NCI-H82 treated with DMSO at 0.1 percent for 48 hours (cell line): ENCODE measurements around the gene LOC128125822.
"Not testable (repeated sequence)": the region's sequence is repeated elsewhere in the genome, so short reads cannot be mapped to it uniquely, and the experiment has no call there.

Experiments used
- DNase-seq: peaks from one replicate; lab custom pipeline; 2025; ENCODE audit not compliant: unreplicated experiment; lab: John Stamatoyannopoulos, UW

Gene LOC128125822

DNA sequence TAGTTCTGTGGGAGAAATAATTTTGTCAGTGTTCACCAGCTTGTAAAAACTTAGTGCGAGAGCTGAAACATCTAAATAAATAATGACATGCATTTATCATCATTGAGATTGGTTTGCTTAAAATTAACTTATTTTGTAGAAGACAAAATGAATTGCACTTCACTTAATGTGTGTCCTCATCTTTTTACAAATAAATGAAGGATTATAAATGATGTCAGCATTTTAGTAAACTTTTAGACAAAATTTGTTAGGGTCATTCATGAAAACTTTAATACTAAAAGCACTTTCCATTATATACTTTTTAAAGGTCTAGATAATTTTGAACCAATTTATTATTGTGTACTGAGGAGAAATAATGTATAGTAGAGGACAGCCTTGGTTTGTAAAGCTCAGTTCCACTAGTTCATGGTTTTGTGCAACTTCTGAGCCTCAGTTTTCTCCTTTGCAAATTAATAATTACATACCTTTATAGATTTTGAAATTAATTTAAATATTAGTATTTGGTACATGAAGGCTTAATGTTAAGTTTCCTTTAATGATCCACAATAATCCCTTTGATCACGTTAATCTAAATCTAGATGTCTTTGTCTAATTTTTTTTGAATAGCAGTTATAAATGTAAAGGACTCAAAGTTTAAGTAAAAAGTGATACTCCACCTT lies 9.2 kb downstream of the LOC128125822 start:
- DNase-seq = no peak

DNA sequence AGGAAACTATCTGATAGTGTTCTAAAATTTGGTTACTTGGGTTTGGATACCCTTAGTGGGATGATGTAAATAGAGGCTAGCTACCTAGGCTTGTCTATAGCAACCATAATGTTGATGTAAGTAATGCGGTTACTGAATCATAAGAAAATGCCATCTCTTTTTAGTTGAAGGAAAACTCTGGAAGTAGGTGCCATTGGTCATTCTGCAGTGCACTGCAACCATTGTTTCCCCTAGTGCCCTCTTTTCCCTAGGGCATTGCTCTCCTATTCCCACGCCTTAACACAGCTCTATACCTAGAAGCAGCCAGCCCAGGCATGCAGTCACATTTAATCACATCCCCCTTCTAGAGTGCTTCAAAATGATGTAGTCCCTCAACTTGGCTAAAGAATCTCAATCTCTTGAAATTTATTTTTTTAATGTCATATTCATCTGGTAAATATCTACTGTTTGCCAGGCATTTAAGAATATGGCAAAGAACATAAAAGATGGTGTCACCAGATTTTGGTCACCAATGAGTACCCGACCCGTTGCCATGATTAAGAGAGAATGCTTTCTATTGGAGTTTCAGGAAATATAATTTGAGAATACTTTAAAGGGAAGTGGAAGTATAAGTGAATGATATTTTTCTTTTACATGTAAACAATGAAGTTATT lies 10.4 kb downstream of the LOC128125822 start:
- no peak for DNase-seq

DNA sequence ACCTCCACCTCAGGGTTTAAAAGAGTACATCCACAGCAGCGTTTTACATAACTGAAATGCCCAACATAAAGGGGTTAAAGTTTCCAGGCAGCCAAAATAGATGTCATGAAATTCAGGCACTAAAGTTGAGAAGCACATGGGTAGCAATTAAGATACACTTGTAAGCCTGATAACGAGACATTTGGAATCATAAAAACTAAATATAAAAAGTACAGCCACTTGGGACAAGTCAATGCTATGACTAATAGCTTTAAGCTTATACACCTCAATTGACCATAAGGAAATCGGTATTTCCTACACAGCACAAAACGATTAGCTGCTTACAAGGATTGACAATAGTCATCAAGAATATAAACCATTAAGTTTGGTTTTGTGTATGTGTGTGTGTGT lies 11.8 kb downstream of the LOC128125822 start:
- DNase-seq = no peak

DNA sequence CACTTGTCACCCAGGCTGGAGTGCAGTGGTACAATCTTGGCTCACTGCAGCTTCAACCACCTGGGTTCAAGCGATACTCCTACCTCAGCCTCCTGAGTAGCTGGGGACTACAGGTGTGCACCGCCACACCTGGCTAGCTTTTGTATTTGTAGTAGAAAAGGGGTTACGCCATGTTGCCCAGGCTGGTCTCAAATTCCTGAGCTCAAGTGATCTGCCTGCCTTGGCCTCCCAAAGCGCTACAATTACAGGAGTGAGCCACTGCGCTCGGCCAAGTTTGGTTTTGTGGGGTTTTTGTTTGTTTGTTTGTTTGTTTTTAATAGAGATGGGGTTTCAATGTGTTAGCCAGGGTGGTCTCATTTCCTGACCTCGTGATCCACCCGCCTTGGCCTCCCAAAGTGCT lies 12.3 kb downstream of the LOC128125822 start:
- no peak for DNase-seq

DNA sequence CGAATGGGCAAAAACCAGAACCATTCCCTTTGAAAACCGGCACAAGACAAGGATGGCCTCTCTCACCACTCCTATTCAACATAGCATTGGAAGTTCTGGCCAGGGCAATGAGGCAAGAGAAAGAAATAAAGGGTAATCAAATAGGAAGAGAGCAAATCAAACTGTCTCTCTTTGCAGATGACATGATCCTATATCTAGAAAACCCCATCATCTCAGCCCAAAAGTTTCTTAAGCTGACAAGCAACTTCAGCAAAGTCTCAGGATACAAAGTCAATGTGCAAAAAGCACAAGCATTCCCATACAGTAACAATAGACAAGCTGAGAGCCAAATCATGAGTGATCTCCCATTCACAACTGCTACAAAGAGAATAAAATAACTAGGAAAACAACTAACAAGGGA lies 13.4 kb downstream of the LOC128125822 start:
- DNase-seq = not testable (repeated sequence)

DNA sequence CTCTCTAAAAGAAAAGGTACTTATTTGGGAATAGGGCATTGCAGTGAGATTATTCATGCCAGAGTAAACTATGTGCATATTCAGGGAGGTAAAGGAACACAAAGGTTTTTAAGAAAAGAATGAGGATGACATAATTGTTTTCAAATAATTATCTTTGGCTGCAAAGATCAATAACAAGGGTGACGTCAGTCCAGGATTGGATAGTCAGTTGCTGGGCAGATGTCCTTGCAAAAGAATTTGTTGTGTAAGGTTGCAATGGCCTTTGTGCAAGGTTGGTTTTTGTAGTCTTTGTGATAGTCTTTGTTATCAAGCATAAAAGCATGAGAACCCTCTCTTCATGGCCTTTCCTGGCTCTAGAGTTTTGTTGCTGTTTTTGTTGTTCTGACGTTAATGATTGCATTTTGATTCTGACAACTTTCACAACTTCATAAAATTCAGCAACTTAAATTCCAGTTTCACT lies 17.7 kb downstream of the LOC128125822 start:
- DNase-seq = no peak

DNA sequence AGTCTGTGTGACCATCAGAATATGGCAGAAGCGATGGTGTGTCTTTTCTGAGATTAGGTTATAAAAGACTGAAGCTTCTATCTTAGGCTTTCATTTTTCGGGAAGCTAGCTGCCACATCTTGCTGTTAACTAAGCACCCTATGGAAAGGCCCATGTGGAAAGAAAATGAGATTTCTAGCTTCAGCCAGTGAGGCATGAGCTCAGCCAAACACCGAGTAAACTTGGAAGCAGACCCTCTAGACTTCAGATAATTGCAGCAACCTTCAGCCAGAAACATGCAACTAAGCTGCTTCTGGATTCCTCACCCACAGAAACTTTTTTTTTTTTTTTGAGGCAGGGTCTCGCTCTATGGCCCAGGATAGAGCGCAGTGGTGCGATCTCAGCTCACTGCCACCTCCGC lies 20.6 kb downstream of the LOC128125822 start:
- no peak for DNase-seq

DNA sequence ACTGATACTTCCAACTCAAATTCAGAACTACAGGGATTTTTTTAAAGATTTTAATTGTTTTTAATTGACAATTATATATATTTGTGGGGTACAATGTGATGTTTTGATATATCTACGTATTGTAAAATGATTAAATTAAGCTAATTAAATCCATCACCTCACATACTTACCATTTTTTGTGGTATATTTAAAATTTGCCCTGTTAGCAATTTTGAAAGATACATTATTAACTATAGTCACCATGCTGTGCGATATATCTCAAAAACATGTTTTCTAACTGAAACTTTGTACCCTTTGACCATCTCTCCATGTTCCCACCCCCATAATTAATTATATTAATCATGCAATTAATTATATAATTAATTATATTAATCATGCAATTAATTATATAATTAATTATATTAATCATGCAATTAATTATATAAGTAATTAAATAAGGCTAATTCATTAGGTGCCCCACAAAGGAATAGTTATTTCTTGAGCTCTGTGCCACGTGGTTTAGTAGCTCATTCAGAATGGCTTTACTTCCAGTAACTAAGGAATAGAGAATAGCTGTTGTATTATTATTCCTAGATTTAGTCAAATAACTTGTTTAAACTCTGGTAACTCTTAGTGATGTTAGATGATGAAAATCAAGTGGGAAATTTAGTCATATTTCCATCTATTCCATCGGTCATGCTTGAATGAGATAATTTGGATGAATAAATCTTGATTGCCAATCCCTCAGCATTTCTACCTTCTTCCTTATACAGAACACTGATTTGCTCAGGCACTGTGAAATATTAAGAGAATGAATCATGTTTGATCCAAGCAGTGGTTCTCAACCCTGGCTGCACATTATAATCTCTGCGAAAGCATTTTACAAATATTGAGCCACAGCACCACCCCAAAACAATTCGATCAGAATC lies 25.1 kb downstream of the LOC128125822 start:
- no peak for DNase-seq

DNA sequence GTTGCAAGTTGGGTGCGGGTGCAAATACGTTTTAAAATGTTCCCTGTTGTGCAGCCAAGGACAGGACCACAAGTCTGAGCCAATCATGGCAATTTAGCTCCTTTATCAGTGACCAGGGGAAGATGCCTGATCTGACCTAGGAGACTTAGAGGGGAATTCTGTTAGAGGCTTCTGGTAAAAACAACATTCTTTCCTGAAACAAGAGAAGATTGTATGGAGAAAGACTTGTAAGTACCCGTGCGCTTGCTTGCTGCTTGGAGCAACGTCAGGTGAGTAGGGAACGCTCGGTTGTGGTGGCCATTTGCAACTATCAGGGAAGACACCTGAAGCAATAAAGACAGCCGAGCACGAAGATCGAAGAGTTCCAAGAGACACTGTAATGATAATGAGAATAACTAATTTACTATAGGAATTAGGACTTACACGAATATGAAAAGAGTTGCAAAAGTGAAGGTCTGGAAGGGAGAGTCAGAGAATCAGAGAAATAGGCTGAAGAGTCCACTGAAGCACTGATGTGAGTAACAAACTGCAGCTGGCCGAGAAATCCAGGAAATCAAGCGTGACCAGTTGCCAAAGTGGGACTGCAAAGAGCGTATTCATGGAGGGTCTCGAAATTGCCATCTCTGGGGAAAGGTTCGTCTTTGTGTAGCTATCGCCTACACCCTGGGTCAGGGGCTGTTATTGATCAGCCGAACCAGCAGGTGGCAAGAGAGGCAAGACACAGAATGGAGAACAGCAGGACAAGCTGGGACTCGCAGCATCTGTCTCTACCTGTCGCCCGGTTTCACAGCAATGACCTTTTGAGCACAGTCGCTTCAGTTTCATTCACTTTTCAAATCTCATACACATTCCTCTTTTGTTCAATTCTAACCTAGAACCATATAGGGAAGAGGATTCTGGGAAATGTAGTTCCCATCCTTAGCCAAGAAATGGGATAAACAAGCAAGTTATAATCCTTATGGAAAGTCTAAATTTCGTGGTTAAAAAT lies 26.1 kb downstream of the LOC128125822 start:
- peak; percentile 37 for DNase-seq

DNA sequence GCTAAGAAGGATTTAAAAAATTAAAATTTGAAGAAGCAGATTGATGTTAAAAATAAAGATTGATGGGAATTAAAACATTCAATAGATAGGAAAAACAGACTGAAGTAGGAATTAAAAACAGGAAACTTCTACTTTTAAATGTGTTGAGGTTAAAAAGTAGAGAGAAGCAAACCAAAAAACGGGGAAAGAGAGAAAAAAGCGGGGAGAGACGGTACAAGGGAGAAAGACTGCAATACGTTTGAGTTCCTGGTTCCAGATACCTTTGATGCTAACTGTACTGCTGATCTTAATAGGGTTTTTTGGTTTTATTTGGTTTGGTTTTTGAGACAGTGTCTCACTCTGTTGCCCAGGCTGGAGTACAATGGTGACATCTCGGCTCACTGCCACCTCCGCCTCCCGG lies 27.0 kb downstream of the LOC128125822 start:
- no peak for DNase-seq

DNA sequence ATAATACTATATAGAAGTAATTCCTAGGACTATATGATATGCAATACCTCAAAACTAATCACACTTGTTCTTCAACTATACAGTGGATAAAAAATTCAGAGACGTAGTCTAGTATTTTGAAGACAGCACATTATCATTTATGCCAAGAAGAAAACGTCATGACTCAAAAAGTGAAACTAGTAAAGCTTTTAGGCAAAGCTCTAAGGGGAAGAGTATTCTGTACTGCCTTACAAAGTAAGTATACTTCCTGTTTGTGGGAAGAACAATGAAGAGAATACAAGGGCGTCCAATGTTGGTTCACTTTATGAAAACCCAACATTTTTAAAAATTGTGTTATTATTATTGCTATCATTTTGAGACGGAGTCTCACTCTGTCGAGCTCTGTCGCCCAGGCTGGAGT lies 27.9 kb downstream of the LOC128125822 start:
- DNase-seq = no peak

DNA sequence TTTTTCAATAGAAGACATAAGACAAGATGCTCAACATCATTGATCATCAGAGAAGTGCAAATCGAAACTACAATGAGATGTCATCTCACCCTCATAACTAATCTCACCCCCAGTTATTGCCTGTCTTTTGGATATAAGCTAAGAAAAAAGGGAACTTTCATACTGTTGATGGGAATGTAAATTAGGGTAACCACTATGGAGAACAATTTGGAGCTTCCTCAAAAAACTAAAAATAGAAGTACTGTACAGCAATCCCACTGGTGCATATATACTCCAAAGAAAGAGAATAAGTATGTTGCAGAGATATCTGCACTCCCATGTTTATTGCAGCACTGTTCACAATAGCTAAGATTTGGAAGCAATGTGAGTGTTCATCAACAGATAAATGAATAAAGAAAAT lies 37.0 kb downstream of the LOC128125822 start:
- DNase-seq = no peak

DNA sequence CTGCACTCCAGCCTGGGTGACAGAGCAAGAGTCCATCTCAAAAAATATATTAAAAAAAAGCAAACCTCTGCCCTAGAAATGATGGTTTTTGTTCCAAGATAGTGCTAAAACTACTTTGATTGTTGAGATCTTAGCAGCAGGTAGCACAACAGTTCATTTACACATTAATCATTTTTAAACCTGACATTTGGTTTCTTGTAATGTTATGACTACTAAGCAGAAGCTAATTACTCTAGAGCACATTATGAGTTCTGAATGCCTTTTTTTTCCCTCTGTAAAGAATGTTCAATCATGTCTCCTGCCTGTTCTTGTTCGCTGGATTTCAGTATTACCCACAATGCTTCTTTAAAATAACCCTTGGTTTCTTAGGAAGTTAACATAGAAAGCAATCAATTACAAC lies 38.7 kb downstream of the LOC128125822 start:
- no peak for DNase-seq

DNA sequence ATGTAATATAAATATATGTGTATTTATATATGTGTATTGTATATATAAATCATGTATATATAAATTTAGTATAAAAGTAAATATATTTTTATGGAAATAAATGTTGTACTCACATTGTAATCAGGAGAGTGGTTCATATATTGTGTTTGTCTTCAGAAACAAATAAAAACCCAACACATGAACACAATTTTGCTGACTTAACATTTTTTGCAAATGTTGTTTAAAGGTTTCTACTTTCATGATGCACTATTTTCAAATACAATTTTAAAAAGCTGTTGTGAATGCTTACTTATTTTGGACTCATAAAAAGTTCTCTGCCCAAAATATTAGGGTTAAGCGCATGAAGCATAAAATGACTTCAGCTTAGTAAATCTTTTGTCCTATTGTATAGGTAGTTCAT lies 39.3 kb downstream of the LOC128125822 start:
- DNase-seq = no peak

DNA sequence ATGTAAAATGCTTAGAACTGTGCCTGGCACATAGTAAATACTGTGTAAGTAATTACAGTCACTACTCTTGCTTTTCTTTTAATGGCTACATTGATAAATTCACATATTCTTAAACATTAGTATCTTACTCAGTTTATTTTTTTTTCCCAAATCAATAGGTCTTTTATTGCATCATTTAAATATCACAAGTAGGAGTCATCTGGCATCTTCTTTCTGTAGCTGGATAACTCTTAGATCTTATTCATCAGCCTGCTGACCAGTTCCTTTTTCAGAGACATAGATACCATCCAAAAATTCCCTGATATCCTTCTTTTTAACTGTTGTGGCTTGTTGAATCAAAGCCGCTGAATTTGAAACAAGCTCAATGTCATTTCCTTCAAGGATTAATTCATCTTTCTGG lies 43.3 kb downstream of the LOC128125822 start:
- DNase-seq = no peak
